ENCODE results near the gene GALNT2.

The GALNT2 gene

DNA sequence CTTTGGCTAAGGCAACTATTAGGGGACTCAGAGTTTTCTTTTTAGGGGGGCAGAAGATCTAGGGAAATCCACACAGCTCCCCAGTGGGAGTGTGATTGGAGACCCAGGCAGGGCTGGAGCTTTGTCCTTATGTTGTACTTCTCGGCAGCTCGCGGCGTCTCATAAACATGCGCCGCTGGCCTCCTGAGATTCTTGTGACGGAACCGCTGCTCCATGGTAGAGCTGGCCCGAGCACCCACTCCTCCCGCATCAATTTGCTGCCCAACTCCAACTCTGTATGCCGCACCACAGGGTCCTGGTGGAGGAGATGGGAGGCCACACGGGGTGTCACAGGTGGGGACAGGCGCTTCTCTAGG lies 143.9 kb downstream of the GALNT2 start:
- DNase-seq (ENCODE audit: low read depth), result no peak

DNA sequence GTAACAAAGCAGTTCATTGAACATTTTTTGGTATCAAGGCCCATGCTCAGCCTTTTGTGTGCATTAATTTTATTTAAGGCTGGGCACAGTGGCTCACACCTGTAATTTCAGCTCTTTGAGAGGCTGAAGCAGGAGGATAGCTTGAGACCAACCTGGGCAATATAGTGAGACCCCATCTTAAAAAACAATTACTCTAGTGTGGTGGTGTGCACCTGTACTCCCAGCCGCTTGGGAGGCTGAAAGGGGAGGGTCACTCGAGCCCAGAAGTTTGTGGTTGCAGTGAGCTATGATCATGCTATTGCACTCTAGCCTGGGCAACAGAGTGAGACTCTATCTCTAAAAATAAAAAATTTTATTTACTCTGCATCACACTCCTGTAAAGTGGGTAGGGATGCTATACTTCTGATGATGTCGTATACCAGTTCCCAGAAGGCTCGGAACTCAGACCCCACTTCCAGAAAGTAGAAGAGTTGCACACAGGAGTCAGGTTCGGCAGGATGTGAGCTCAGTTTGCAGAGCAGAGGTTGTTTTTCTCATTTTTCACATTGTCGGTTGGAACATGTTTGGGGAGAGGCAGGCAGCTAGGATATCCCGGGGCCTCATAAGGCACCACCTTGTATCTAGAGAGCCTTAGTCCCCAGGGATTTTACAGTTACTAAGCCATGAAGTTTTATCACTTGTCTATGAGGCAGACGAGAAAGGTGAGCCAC lies 144.6 kb downstream of the GALNT2 start:
- no peak for DNase-seq (ENCODE audit: low read depth)

DNA sequence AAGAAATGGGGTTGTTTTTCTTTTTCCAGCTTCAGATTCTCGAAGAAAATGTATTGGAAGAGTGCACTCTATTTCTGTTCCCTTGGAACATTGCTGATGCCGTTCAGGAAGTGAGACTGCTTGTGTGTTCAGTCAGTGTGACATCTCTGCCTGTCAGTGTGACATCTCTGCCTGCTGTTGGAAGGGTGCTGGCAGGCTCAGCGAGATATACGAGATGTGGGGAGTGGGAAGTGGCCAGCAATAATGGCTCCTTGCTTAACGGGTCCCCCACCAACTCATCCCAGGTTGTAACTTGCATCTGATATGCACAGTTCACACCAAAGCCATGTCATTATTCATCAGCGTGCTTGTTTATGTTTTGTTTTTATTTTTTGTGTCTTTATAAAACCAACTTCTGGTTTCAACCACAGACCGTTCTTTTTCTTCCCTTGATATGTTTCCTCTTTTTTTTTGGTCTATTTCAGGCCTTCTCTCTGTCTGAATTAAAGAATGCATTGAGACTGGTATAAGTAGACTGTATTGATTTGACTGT lies 145.4 kb downstream of the GALNT2 start:
- no peak for DNase-seq (ENCODE audit: low read depth)

DNA sequence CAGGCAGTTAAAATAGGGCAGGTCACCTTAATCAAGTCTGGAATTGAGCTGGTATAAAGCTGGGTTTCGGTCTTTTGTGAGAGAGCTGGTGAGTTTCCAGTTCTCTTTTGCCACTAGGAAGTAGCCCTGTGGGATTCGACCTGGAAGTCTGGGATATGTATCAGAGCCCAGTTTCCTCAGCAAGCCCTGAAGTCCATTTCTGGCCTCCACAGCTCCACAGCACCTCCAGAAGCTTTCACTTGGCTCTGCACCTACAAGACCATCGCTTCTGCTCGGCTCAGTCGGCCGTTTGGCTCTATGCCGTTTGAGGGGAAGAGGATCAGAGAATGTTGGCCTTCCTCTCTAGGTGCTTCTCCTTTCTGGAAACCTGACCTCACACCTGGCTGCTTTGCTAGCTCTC lies 148.0 kb downstream of the GALNT2 start:
- DNase-seq (ENCODE audit: low read depth), result no peak

DNA sequence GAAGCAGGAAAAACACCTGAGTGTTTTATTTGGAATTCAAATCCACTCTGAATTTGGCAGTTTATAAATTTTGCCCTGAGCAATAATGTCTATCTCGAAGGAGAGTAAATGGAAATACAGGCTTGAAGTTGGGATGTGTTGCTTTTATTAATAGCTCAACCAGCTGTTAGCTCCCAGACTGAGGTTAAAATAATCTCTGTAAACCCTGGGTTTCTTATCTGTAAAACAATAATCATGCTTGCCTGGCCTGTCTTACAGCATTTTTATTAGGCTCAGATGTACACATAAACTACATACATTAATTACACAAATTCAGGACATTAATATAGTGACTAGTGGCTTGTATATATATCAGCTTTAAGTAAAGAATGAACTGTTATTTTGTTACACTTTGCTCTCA lies 148.5 kb downstream of the GALNT2 start:
- no peak for DNase-seq (ENCODE audit: low read depth)

DNA sequence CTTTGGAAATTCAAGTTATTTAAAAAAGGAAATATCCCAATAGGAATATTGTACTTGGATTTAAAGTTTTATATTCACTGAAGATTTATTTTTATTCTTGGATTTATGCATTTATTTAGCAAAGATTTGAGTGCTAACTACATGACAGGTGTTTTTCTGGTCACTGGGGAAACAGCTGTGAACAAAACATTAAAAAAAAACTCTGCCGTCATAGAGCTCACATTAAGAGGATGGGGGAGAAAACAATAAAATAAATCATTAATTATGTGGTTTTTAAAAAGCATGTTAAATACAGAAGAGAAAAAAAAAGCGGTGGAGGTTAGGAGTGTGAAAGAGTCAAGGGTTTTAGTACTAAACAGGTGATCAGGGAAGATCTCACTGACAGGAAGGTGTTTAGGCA lies 149.9 kb downstream of the GALNT2 start:
- no peak for DNase-seq (ENCODE audit: low read depth)

DNA sequence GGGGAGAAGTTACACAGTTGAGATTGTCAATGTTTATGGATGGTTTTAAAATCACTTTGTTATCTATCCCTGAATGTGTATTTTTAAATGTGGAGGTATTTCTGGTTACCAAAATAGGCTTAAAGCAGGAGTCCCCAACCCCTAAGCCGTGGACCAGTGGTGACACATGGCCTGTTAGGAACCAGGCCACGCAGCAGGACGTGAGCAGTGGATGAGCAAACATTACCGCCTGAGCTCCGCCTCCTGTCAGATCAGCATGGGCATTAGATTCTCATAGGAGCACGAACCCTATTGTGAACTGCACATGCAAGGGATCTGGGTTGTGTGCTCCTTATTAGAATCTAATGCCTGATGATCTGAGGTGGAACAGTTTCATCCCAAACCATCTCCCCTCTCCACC lies 151.6 kb downstream of the GALNT2 start:
- DNase-seq (ENCODE audit: low read depth), result no peak

DNA sequence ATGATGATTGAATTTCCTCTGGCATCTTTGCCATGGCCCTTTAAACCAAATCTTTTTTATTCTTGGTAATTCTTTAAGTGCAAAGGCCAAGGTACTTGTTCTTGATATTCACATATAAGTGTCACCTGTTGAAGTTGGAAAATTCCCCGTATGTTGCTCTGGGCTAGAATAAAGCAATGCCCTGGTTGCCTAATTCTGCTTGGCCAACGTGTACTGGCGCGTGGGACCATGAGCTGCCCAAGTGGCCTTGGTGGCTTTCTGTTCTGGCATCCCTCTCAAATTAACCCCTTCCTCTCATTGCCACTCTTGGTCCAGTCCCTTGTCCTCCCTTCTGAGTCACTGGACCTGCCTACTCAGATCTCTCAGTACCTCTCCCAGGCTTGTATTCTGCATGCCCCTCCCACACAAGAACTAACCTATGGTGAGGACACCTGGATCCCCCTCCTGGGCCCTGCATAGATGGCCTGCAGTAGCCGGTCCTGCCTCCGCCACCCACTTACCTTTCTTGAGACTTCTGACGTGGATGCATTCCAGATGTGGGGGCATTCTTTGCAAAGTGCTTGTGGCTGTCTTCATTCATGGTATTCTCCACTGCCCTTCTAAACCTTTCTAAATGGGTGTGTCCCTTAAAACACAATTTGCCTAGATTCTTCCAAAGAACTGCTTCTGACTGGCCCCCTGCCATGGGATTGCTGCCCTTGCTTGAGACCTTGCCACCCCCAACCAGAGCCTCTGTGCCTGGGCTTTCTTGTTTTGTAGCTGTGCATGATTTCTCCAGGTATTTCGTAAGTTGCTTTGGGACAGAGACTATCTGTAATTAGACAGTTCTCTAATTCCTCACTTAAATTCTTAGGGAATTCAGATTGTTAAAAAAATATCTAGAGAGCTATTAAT lies 152.4 kb downstream of the GALNT2 start:
- DNase-seq (ENCODE audit: low read depth), result no peak

DNA sequence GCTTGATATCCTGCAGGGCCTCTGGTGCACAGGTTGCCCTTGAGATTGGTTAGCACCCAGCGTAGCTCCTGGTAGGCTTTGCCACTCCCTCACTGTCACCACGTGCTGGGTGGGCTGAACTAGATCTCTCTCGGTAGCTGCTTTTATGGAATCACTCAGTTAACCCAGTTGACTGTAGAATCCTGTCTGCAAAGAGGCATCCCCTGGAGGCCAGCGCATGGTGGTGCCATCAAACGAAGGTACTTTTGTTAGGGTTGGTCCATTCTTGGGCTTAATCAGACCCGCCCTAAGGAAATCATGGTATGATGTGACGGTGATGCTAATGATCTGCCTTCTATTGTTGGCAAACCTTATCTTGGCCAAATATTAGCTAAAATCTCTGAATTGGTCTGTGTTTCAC lies 153.4 kb downstream of the GALNT2 start:
- no peak for DNase-seq (ENCODE audit: low read depth)

DNA sequence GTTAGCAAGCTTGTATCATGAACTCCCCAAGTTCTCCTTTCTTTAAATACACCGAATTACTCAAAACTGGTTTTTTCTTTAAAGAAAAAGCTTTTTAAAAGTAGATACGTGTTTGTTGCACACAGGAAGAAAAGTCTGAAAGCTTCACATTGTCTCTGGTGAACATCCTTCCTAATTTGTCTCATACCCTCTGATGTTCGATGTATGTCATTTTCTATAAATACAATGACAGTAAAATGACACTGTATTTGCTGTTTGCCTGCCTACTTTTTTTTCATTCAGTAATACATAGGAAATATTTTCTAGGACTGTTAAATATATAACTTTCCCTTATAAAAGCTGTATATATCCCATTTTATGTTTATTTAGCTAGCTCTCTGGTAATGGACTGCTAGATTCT lies 153.9 kb downstream of the GALNT2 start:
- no peak for DNase-seq (ENCODE audit: low read depth)

DNA sequence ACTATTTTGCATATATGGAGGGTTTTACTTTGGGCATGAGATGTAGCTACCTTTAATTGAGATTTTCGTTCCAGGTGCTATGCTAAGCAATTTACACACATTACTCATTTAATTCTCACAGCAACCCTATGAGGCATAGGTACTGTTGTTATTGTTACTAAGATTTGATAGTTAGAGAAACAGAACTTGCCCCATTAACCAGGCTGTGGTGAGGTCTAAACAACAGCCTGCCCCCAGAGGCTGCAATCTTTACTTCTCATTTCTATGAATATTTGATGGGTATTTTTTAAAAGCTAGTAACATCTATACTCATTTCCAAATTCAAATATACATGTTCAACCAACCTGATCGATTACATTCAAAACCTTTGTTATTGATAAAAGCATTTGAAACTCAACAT lies 155.6 kb downstream of the GALNT2 start:
- no peak for DNase-seq (ENCODE audit: low read depth)

DNA sequence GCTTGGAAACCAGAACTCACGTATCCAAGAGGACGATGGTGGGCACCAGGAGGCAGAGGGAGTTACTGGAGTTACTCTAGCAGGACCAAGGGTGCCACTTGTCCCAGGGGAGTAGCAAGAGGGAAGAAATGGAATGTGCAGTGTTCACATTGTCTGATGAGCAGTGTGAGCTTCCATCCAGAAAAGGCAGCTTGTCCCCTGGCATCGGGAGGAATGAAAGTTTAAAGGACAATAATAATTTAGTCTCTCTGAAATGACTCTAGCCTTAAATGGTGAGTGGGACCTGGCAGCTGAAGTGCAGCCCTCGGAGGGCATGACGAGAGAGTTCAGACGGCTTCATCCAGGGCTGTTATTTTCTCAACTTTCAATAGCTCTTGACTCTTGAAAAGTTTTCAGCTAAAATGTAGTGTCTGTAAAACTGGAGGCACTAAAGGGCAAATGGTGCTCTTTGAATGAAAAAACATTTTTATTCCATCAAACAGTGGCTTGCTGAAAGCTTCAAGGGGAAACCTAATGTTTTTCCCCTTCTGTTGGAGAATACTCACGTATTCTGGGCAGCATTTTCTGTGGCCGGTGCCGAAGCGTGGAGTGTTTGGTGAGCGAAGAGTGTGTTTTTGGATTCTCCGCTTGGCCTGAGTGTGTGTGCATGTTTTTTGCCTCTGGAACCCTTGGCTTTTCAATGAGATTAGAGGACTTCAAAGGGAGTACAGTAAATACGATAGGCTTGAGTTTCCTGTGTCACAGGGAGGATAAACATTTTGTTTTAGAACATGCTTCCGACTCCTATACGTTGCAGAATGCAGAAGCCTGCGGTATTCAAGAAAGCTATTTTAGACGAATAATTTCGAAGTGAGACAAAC lies 157.3 kb downstream of the GALNT2 start:
- no peak for DNase-seq (ENCODE audit: low read depth)

DNA sequence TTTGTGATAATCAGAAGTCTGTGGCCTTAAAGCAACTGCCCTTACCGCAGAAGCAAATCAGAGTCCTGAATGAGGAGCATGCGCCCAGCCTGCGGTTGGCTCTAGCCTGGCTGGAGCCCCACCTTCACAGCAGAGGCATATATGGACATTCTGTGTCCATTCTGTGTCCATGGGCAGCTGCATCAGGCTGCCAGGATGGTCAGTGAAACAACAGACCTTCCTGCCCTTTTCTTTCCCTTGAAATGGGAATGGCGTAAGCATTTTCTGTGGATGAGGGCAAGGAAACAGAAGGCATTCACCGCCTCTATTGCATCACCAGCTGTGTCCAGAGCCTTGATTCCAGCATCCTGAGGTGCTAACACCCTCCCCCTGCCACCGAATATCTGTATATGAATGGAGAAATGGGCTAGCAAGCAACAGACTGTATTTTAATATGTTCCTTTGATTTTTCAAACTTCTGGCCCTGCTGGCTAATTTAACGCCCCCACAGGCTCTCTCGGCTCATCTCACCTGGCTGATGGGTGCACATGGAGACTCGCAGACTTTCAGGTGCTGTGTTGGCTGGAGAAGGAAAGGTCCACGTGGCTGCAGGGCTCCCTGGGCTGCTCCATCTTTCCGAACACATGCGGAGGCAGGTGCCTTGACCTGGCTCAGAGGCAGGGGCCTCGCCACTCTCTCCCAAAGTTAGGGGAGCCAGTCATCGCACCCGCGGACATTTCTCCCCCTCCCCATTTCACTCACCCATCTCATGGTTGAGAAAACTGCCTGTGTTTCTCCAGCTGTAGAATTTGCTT lies 159.2 kb downstream of the GALNT2 start:
- no peak for DNase-seq (ENCODE audit: low read depth)

DNA sequence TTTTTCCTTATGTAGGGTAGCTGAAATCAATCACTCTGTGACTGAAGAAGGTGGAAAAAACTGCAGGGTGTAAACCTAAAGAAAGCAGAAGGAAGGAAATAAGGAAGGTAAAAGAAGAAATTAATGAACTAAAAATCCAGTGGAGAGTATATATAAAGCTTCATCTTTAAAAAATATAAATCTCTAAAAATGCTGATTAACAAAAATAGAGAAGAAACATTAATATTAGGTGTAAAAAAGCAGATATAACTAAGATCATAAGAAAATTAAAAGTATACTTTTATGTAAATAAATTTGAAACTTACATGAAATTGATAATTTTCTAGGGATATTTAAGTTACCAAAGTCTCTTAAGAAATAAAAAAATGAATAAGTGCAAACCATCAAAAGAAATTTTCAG lies 159.8 kb downstream of the GALNT2 start:
- no peak for DNase-seq (ENCODE audit: low read depth)

DNA sequence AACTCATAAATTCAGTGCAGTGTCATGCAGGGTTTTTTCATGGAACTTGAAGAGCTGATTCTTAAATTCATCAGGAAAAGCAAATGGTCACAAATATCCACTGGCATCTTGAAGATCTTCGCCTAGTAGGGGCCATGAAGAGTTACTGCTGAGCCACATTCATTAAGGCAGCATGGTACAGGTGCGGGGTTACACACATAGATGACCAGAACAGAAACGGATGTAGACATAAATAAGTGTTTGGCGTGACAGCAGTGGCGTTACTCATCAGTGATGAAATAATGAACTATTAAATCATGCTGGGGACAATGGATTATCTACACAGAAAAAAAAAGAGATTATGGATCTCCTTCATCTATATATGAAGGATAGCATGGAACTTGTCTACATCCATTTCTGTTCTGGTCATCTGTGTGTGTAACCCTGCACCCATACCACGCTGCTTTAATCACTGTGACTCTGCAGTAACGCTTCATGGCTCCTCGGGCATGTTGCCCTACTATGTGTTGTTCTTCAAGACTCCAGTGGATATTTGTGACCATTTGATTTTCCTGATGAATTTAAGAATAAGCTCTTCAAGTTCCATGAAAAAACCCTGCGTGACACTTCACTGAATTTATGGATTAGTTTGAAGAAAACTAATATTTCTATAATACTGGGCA lies 161.3 kb downstream of the GALNT2 start:
- DNase-seq (ENCODE audit: low read depth), result no peak

DNA sequence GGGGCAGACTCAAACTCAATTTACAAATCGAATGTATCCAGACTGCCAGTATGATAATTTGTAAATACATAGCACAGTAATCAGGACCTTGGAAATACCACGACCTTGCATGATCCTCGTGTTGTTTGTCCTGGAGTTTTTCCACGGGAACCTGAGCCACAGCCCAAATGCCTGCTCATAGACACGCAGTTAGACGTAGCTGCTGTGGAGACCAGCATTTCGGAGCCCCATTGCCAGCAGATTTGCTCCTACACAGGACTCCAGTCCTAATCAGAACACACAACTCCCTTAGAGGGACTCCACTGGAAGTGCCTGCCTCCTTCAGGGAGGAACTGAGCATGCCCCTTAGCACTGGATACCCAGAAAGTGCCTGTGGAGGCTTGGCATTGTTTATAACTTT lies 163.2 kb downstream of the GALNT2 start:
- no peak for DNase-seq (ENCODE audit: low read depth)

DNA sequence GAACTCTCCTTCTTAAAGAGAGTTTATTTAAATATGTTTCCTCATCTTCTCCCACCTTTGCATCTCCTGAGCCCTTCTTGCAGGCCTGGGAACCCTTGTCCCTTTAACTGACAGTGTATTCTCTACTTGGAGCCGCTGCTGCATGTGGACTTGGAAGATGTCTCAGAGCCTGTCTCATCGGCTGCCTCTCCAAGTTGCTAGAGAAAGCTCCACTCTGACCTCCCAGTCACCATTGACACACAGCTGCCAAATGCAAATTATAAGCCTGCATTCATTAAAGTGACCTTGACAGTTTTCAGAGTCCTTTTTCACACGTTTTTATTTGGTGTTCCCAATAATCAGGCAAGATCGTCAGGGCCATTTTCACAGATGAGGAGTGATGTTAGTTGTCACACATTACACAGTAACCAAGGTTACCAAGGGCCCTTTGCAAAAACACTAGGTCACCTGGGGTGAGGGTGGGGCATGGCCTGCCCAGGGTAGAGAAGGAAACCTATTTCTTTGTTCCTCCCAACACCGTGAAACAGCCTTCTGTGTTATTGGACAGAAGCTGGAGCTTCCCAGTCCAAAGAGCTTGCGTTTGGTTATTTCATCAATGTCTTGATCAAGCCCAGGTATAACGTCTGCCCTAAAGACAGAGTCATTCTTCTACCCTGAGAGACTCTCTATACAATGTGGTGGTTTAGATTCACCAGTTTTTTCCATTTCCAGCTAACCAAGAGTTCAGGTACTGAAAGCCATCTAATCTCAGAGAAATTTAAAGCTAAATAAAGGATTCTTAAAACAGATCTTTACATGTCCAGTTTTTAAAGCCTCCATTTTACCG lies 164.1 kb downstream of the GALNT2 start:
- DNase-seq (ENCODE audit: low read depth), result no peak

DNA sequence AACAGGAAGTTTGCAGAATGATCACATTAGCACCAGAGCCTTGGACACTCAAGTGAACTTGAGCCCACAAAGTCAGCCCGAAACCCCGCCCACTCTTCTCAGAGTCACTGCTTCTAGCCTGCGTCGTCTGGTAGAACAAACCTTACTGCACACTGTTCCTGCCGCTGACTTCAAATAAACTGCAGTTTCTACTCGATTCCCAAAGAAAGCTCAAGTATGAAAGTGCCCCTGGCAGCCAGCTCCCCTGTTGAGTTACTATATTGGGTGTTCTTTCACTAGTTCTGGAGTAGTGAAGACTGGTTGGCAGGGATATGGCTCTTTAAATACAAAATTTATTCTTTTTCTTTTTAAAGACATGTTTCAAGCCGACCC lies 164.7 kb downstream of the GALNT2 start:
- DNase-seq (ENCODE audit: low read depth), result no peak

DNA sequence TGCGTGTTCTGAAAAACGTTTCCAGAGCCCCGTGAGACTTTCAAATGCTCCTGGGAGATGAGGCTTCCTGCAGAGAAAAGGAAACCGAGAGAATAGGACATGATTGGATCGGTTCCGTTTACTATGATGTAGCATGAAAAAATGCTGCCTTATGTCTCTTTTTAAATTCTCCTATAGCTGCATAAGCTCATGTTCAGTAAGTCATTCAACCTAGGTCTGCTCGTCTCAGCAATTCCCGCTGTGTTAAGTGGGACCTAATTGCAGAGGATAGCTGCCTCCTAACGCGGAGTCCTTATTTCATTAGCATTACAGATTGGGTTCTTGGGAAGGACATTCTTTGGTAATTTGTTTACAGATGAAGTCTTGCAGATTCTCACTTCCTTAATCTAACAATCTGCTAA lies 165.3 kb downstream of the GALNT2 start:
- DNase-seq (ENCODE audit: low read depth), result no peak

DNA sequence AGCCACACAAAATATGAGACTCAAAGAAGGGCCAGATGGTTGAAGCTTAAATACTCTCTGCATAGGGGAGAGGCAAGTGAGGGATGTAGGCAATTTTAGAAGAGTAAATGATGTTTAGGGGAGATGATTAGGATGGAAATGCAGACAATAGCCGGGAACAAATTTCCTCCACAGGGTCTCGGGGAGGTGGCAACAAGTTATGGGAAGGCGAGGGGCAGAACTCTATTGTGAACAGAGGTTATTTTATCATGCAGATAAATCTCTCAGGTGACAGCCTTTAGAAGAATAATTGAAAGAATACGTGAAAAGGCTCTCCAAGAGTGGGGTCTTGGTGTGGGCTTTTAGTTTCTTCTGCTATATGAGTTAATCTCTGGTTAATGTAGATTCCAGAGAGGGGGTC lies 166.7 kb downstream of the GALNT2 start:
- DNase-seq (ENCODE audit: low read depth), result no peak
